RWPE2 (cell line): ENCODE measurements around the gene PRKG1.

ENCODE experiments used
- ATAC-seq: fragments of 200-7000 bp; cut with Tn5 transposase; 3 replicates; pipeline ENCODE4 v1.9.1; 2021; ENCODE audit warnings: low read depth
- DNase-seq: peaks from one replicate; pipeline ENCODE4 v3.0.0-alpha.2; 2020; ENCODE audit warnings: low spot score
- H3K27ac ChIP-seq: fragments of 450-650 bp; 2 replicates; pipeline ENCODE4 v1.5.1; 2017; ENCODE audit warnings: mild to moderate bottlenecking; ENCODE audit not compliant: poor library complexity, severe bottlenecking
- H3K27me3 ChIP-seq: fragments of 250-450 bp; sonication (Bioruptor Pico); 2 replicates; pipeline ENCODE4 v1.5.1; 2021; ENCODE audit warnings: mild to moderate bottlenecking, moderate library complexity; ENCODE audit not compliant: insufficient read depth, poor library complexity, severe bottlenecking
- H3K36me3 ChIP-seq: fragments of 250-450 bp; sonication (Bioruptor Pico); 2 replicates; pipeline ENCODE4 v1.5.1; 2020; ENCODE audit warnings: low read depth, mild to moderate bottlenecking, moderate library complexity
- H3K4me1 ChIP-seq: fragments of 250-450 bp; sonication (Bioruptor Pico); 2 replicates; pipeline ENCODE4 v1.5.1; 2021; ENCODE audit warnings: mild to moderate bottlenecking, moderate library complexity; ENCODE audit not compliant: insufficient read depth, poor library complexity, severe bottlenecking
- H3K4me3 ChIP-seq: fragments of 250-450 bp; sonication (Bioruptor Pico); 2 replicates; pipeline ENCODE4 v1.5.1; 2021; ENCODE audit warnings: mild to moderate bottlenecking, moderate library complexity; ENCODE audit not compliant: severe bottlenecking
- H3K9me3 ChIP-seq: fragments of 250-450 bp; sonication (Bioruptor Pico); 2 replicates; pipeline ENCODE4 v1.5.1; 2021; ENCODE audit warnings: mild to moderate bottlenecking, moderate library complexity; ENCODE audit not compliant: severe bottlenecking
- TF ChIP-seq, protein P1 (sequence below): fragments of 450-650 bp; IDR thresholded peaks from one replicate; pipeline ENCODE4 v1.5.1; 2017; ENCODE audit warnings: mild to moderate bottlenecking, moderate library complexity; ENCODE audit not compliant: poor library complexity, severe bottlenecking

The PRKG1 gene

DNA sequence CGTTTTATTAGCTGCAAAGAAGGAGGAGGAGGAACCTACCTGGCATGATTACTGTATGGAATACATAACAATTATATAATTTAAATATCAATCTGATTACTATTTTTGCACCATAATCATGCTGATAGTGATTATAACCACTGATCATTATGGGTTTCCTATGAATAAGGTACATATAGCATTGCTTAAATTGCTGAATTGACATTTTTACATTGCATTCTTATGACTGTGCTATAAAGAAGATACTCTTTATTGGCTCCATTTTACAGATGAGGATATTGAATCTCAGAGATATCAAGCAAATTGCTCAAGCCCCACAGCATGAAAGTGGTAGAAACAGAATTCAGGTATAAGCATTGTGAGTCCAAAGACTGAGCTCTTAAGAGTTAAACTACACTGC is 1262.9 kb downstream of the PRKG1 start:
- DNase-seq: no peak
- no peaks in the 10 kb centered on the region for H3K9me3 ChIP-seq
- peaks cover 41% of the 10 kb centered on the region for H3K4me1 ChIP-seq
- TF ChIP-seq, protein P1, sequence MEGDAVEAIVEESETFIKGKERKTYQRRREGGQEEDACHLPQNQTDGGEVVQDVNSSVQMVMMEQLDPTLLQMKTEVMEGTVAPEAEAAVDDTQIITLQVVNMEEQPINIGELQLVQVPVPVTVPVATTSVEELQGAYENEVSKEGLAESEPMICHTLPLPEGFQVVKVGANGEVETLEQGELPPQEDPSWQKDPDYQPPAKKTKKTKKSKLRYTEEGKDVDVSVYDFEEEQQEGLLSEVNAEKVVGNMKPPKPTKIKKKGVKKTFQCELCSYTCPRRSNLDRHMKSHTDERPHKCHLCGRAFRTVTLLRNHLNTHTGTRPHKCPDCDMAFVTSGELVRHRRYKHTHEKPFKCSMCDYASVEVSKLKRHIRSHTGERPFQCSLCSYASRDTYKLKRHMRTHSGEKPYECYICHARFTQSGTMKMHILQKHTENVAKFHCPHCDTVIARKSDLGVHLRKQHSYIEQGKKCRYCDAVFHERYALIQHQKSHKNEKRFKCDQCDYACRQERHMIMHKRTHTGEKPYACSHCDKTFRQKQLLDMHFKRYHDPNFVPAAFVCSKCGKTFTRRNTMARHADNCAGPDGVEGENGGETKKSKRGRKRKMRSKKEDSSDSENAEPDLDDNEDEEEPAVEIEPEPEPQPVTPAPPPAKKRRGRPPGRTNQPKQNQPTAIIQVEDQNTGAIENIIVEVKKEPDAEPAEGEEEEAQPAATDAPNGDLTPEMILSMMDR: no peak
- peaks cover 3% of the 10 kb centered on the region; the same call in 1 of the 2 replicates for H3K36me3 ChIP-seq
- H3K27ac ChIP-seq: peak overlapping the region; percentile 97
- ATAC-seq: no peak
- H3K4me3 ChIP-seq: no peak overlapping the region
- H3K27me3 ChIP-seq: no peaks in the 10 kb centered on the region

- Histone ChIP-seq H3K4me3 (no peak overlapping the region), H3K9me3 (no peaks in the 10 kb centered on the region), H3K36me3 (no peaks in the 10 kb centered on the region), H3K27me3 (no peaks in the 10 kb centered on the region), H3K27ac (no peak overlapping the region), H3K4me1 (peaks cover 9% of the 10 kb centered on the region)
- ATAC-seq: no peak
- TF ChIP-seq, protein P1: no peak
- no peak for DNase-seq
Measured at GRCh38 chr10:52343439-52343838, 1269.2 kb downstream of the PRKG1 start.

GRCh38 chr10:52346394-52347326 is 1272.4 kb downstream of the PRKG1 start:
- H3K27me3 ChIP-seq: no peaks in the 10 kb centered on the region
- H3K27ac ChIP-seq: no peak overlapping the region
- no peaks in the 10 kb centered on the region for H3K36me3 ChIP-seq
- DNase-seq (peak; percentile 28), ATAC-seq (no peak)
- peaks cover 14% of the 10 kb centered on the region for H3K4me1 ChIP-seq
- no peaks in the 10 kb centered on the region for H3K9me3 ChIP-seq
- H3K4me3 ChIP-seq: no peak overlapping the region
- TF ChIP-seq, protein P1: no peak

GRCh38 chr10:52347327-52347667 is 1273.0 kb downstream of the PRKG1 start:
- Histone ChIP-seq H3K4me3 (no peak overlapping the region), H3K9me3 (no peaks in the 10 kb centered on the region), H3K27me3 (no peaks in the 10 kb centered on the region), H3K27ac (no peak overlapping the region), H3K36me3 (no peaks in the 10 kb centered on the region), H3K4me1 (peaks cover 19% of the 10 kb centered on the region)
- TF ChIP-seq, protein P1: no peak
- ATAC-seq (no peak), DNase-seq (no peak)
